ENCODE data around the gene SOX6. TPM values are rescaled to one million over a fixed set of nuclear protein-coding genes. Genes with fewer than 3 reads are reported as not detected.

The SOX6 gene
- total and polyA plus RNA-seq, 4 donors = 26.6 to 51.6 (median 38.6) TPM

DNA sequence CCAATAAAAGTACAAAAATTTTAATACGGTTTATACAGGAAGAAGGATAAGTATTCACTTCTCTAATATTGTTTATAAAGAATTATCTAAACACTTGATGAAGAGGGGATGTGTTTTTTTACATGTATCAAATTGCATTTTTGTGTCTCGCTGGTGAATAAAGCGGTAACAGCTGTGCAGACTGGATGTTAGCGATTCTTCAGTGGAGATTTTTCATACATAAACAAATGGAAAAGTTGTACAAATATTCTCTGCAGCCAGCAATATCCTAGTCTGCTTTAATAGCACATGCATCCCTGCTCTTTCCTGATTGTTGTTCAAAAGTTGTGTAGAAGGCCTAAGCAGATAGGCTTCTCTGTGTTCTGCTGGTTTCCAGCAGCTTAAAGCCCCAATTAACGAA is 369.3 kb downstream of the SOX6 start:
- Histone ChIP-seq H3K36me3 (ENCODE audit: control insufficient read depth, insufficient read depth, low read length) (peaks cover 4% of the 10 kb centered on the region), H3K4me1 (ENCODE audit: control insufficient read depth, insufficient read depth, low read length) (peaks cover 5% of the 10 kb centered on the region), H3K27ac (ENCODE audit: low read depth, low read length) (no peak overlapping the region), H3K9me3 (ENCODE audit: control insufficient read depth, insufficient read depth, low read length) (no peaks in the 10 kb centered on the region), H3K4me3 (ENCODE audit: low read depth, low read length) (no peak overlapping the region), H3K27me3 (ENCODE audit: control insufficient read depth, insufficient read depth, low read length) (no peaks in the 10 kb centered on the region)
- no CpG with 5 or more reads among the region's 5 CpGs for WGBS (ENCODE audit: insufficient coverage)
- peak in 1 of 6 donors; percentile 36 for DNase-seq (ENCODE audit: low read depth in 4 of 6, low spot score in 6 of 6)

- Histone ChIP-seq H3K4me3 (ENCODE audit: low read depth, low read length) (no peak overlapping the region), H3K36me3 (ENCODE audit: control insufficient read depth, insufficient read depth, low read length) (peaks cover 4% of the 10 kb centered on the region), H3K4me1 (ENCODE audit: control insufficient read depth, insufficient read depth, low read length) (peaks cover 5% of the 10 kb centered on the region), H3K27me3 (ENCODE audit: control insufficient read depth, insufficient read depth, low read length) (no peaks in the 10 kb centered on the region), H3K9me3 (ENCODE audit: control insufficient read depth, insufficient read depth, low read length) (no peaks in the 10 kb centered on the region), H3K27ac (ENCODE audit: low read depth, low read length) (no peak overlapping the region)
- no peak for DNase-seq (ENCODE audit: low read depth in 4 of 6, low spot score in 6 of 6)
Observed at GRCh38 chr11:15985860-15986139, 370.5 kb downstream of the SOX6 start.

DNA sequence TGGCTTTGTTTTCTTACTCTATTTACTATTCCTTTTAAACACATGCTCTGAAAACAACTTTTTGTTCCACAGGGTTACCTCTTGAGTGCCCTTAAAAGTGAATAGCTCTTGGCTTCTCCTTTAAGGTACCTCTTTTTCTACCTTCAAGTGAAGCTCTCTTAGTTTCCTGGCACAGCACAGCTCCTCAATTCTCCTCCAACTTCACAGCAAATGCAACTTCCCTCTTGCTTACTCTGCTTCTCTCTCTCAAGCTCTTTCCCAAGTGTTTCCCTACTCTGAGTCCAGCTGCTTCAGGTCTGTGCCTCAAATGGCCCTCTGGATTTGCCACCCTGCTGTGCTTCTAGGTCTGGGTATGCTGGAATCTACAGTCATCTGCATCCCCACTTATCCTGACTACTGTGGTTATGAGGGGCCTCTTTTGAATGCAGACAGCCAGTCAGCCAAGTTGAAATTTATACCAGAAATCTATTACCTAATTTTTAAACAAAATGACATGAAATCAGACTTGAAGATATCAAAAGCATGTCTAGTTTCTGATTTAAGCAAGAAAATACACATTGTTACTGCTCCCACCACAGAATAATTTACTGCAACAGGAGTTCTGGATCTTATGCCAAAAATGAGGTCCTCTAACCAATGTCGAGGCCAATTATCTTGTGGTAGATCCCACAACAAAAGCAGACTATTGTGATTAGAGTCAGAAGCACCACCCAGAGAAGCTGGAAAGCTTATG is 371.1 kb downstream of the SOX6 start:
- no CpG with 5 or more reads among the region's 1 CpG for WGBS (ENCODE audit: insufficient coverage)
- DNase-seq (ENCODE audit: low read depth in 4 of 6, low spot score in 6 of 6) = no peak
- Histone ChIP-seq H3K27ac (ENCODE audit: low read depth, low read length) (no peak overlapping the region), H3K4me1 (ENCODE audit: control insufficient read depth, insufficient read depth, low read length) (peaks cover 5% of the 10 kb centered on the region), H3K36me3 (ENCODE audit: control insufficient read depth, insufficient read depth, low read length) (peaks cover 4% of the 10 kb centered on the region), H3K9me3 (ENCODE audit: control insufficient read depth, insufficient read depth, low read length) (no peaks in the 10 kb centered on the region), H3K27me3 (ENCODE audit: control insufficient read depth, insufficient read depth, low read length) (no peaks in the 10 kb centered on the region), H3K4me3 (ENCODE audit: low read depth, low read length) (no peak overlapping the region)

- H3K27ac ChIP-seq (ENCODE audit: low read depth, low read length) = no peak overlapping the region
- no peak for DNase-seq (ENCODE audit: low read depth in 4 of 6, low spot score in 6 of 6)
- no peaks in the 10 kb centered on the region for H3K4me1 ChIP-seq (ENCODE audit: control insufficient read depth, insufficient read depth, low read length)
- H3K9me3 ChIP-seq (ENCODE audit: control insufficient read depth, insufficient read depth, low read length) = no peaks in the 10 kb centered on the region
- no peaks in the 10 kb centered on the region for H3K36me3 ChIP-seq (ENCODE audit: control insufficient read depth, insufficient read depth, low read length)
- no peak overlapping the region for H3K4me3 ChIP-seq (ENCODE audit: low read depth, low read length)
- no CpG with 5 or more reads among the region's 1 CpG for WGBS (ENCODE audit: insufficient coverage)
- no peaks in the 10 kb centered on the region for H3K27me3 ChIP-seq (ENCODE audit: control insufficient read depth, insufficient read depth, low read length)
Observed at GRCh38 chr11:15981292-15981691, 375.1 kb downstream of the SOX6 start.

- no peak overlapping the region for H3K27ac ChIP-seq (ENCODE audit: low read depth, low read length)
- no peaks in the 10 kb centered on the region for H3K9me3 ChIP-seq (ENCODE audit: control insufficient read depth, insufficient read depth, low read length)
- H3K4me3 ChIP-seq (ENCODE audit: low read depth, low read length) = no peak overlapping the region
- H3K36me3 ChIP-seq (ENCODE audit: control insufficient read depth, insufficient read depth, low read length) = peaks cover 4% of the 10 kb centered on the region
- no peak for DNase-seq (ENCODE audit: low read depth in 4 of 6, low spot score in 6 of 6)
- WGBS (ENCODE audit: insufficient coverage) = 81% methylated on average over 4 of the region's 4 CpGs
- no peaks in the 10 kb centered on the region for H3K27me3 ChIP-seq (ENCODE audit: control insufficient read depth, insufficient read depth, low read length)
- H3K4me1 ChIP-seq (ENCODE audit: control insufficient read depth, insufficient read depth, low read length) = no peaks in the 10 kb centered on the region
Observed at GRCh38 chr11:15977116-15977515, 379.2 kb downstream of the SOX6 start.

GRCh38 chr11:15976433-15977045 is 379.8 kb downstream of the SOX6 start:
- Histone ChIP-seq H3K27me3 (ENCODE audit: control insufficient read depth, insufficient read depth, low read length) (no peaks in the 10 kb centered on the region), H3K4me3 (ENCODE audit: low read depth, low read length) (no peak overlapping the region), H3K4me1 (ENCODE audit: control insufficient read depth, insufficient read depth, low read length) (no peaks in the 10 kb centered on the region), H3K27ac (ENCODE audit: low read depth, low read length) (no peak overlapping the region), H3K9me3 (ENCODE audit: control insufficient read depth, insufficient read depth, low read length) (no peaks in the 10 kb centered on the region), H3K36me3 (ENCODE audit: control insufficient read depth, insufficient read depth, low read length) (peaks cover 4% of the 10 kb centered on the region)
- DNase-seq (ENCODE audit: low read depth in 4 of 6, low spot score in 6 of 6) = no peak
- WGBS (ENCODE audit: insufficient coverage) = 63% methylated on average over 2 of the region's 7 CpGs

GRCh38 chr11:15975742-15976141 is 380.6 kb downstream of the SOX6 start:
- H3K27ac ChIP-seq (ENCODE audit: low read depth, low read length) = no peak overlapping the region
- peaks cover 6% of the 10 kb centered on the region for H3K36me3 ChIP-seq (ENCODE audit: control insufficient read depth, insufficient read depth, low read length)
- WGBS (ENCODE audit: insufficient coverage) = no CpG with 5 or more reads among the region's 2 CpGs

DNA sequence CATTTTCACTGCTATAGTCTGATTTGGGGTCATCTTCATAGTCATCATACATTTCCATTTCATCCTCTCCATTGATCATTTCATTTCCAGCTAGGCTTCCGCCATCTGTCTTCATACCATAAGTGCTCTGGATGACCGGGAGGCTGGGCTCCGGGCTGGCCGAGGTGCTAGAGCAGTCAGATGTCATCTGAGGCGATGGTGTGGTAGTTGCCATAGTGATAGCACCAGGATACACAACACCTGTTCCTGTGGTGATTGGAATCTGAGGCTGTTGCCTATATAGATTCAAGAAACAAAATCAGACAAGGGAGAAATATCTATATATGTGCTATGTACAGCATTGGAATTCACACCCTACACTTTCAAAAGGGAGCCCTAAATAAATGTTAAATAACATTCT is 383.5 kb downstream of the SOX6 start:
- Histone ChIP-seq H3K27me3 (ENCODE audit: control insufficient read depth, insufficient read depth, low read length) (no peaks in the 10 kb centered on the region), H3K4me3 (ENCODE audit: low read depth, low read length) (no peak overlapping the region), H3K36me3 (ENCODE audit: control insufficient read depth, insufficient read depth, low read length) (peaks cover 6% of the 10 kb centered on the region), H3K27ac (ENCODE audit: low read depth, low read length) (no peak overlapping the region), H3K9me3 (ENCODE audit: control insufficient read depth, insufficient read depth, low read length) (no peaks in the 10 kb centered on the region), H3K4me1 (ENCODE audit: control insufficient read depth, insufficient read depth, low read length) (peaks cover 10% of the 10 kb centered on the region)
- WGBS (ENCODE audit: insufficient coverage) = 60% methylated on average over 1 of the region's 5 CpGs
- DNase-seq (ENCODE audit: low read depth in 4 of 6, low spot score in 6 of 6) = no peak

More at GRCh38 chr11:15975742-15976141, 380.6 kb downstream of the SOX6 start:
- H3K27me3 ChIP-seq (ENCODE audit: control insufficient read depth, insufficient read depth, low read length) = no peaks in the 10 kb centered on the region
- H3K4me3 ChIP-seq (ENCODE audit: low read depth, low read length) = no peak overlapping the region
- DNase-seq (ENCODE audit: low read depth in 4 of 6, low spot score in 6 of 6) = no peak
- H3K9me3 ChIP-seq (ENCODE audit: control insufficient read depth, insufficient read depth, low read length) = no peaks in the 10 kb centered on the region
- H3K4me1 ChIP-seq (ENCODE audit: control insufficient read depth, insufficient read depth, low read length) = peaks cover 4% of the 10 kb centered on the region

GRCh38 chr11:15971215-15971546 is 385.2 kb downstream of the SOX6 start:
- H3K4me1 ChIP-seq (ENCODE audit: control insufficient read depth, insufficient read depth, low read length) = peaks cover 10% of the 10 kb centered on the region
- no peaks in the 10 kb centered on the region for H3K9me3 ChIP-seq (ENCODE audit: control insufficient read depth, insufficient read depth, low read length)
- no peak overlapping the region for H3K4me3 ChIP-seq (ENCODE audit: low read depth, low read length)
- WGBS (ENCODE audit: insufficient coverage) = 100% methylated on average over 2 of the region's 2 CpGs
- no peak for DNase-seq (ENCODE audit: low read depth in 4 of 6, low spot score in 6 of 6)
- peaks cover 6% of the 10 kb centered on the region for H3K36me3 ChIP-seq (ENCODE audit: control insufficient read depth, insufficient read depth, low read length)
- H3K27me3 ChIP-seq (ENCODE audit: control insufficient read depth, insufficient read depth, low read length) = no peaks in the 10 kb centered on the region
- H3K27ac ChIP-seq (ENCODE audit: low read depth, low read length) = no peak overlapping the region

DNA sequence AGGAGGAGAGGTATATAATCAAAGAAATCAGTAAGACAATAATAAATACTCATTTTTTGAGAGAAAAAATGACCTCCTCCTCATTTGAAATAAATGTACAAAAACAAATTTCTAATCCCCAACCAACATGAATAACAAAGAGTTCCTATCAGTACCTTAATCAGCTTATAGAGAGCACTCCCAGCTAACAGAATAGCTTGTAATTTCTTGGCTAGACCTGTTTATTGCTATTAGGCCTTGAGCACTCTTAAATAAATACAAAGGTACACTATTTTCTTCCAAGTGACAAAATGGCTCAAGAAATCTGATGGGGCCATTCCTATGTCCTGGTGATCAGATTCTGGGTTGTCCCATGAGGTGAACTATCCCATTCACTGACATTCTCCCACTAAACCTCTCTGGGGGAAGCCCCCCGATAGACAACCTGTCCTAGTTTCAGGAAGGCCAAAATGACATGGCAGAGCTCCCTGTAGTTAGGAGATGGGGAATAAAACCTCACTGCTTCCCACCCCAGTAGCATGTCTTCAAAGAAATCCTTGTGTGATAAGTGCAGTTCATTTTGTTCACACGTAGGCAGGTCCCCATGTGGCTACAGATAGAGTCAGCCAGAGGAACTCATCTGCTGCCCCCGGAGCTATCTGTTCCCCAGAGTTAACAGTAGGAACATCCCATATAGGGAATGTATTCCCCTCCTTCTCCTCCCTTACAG is 385.7 kb downstream of the SOX6 start:
- no CpG with 5 or more reads among the region's 3 CpGs for WGBS (ENCODE audit: insufficient coverage)
- H3K27ac ChIP-seq (ENCODE audit: low read depth, low read length) = peak overlapping the region; percentile 79
- no peaks in the 10 kb centered on the region for H3K9me3 ChIP-seq (ENCODE audit: control insufficient read depth, insufficient read depth, low read length)
- no peaks in the 10 kb centered on the region for H3K27me3 ChIP-seq (ENCODE audit: control insufficient read depth, insufficient read depth, low read length)
- peaks cover 6% of the 10 kb centered on the region for H3K36me3 ChIP-seq (ENCODE audit: control insufficient read depth, insufficient read depth, low read length)
- peaks cover 10% of the 10 kb centered on the region for H3K4me1 ChIP-seq (ENCODE audit: control insufficient read depth, insufficient read depth, low read length)
- DNase-seq (ENCODE audit: low read depth in 4 of 6, low spot score in 6 of 6) = no peak
- no peak overlapping the region for H3K4me3 ChIP-seq (ENCODE audit: low read depth, low read length)

Data from spinal cord (tissue), 10 donors.